ENCODE results near the gene ZG16.
"Not testable (repeated sequence)": the region's sequence is repeated elsewhere in the genome, so short reads cannot be mapped to it uniquely, and the experiment has no call there.

The ZG16 gene

DNA sequence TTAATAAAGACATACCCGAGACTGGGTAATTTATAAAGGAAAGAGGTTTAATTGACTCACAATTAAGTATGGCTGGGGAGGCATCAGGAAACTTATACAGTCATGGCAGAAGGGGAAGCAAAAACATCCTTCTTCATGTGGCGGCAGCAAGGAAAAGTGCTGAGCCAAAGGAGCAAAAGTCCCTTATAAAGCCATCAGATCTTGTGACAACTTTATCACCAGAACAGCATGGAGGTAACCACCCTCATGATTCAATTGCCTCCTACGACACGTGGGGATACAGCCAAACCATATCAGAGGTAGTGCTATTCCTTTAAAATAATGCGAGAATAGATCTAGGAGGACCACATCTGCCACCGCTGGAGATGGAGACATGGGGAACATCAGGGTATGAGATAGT, 41.3 kb upstream of the ZG16 start:
- Histone ChIP-seq H3K9me3 (no peaks in the 10 kb centered on the region; the same call in 1 of the 2 replicates), H3K27me3 (no peaks in the 10 kb centered on the region), H3K4me1 (no peaks in the 10 kb centered on the region), H3K36me3 (no peaks in the 10 kb centered on the region), H3K4me3 (ENCODE audit: low read depth, low read length) (no peak overlapping the region)
- DNase-seq = no peak
- TF ChIP-seq, protein P1, sequence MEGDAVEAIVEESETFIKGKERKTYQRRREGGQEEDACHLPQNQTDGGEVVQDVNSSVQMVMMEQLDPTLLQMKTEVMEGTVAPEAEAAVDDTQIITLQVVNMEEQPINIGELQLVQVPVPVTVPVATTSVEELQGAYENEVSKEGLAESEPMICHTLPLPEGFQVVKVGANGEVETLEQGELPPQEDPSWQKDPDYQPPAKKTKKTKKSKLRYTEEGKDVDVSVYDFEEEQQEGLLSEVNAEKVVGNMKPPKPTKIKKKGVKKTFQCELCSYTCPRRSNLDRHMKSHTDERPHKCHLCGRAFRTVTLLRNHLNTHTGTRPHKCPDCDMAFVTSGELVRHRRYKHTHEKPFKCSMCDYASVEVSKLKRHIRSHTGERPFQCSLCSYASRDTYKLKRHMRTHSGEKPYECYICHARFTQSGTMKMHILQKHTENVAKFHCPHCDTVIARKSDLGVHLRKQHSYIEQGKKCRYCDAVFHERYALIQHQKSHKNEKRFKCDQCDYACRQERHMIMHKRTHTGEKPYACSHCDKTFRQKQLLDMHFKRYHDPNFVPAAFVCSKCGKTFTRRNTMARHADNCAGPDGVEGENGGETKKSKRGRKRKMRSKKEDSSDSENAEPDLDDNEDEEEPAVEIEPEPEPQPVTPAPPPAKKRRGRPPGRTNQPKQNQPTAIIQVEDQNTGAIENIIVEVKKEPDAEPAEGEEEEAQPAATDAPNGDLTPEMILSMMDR (IDR thresholded peaks at IDR 0.05; ENCODE audit: low read depth, low read length) = no peak

DNA sequence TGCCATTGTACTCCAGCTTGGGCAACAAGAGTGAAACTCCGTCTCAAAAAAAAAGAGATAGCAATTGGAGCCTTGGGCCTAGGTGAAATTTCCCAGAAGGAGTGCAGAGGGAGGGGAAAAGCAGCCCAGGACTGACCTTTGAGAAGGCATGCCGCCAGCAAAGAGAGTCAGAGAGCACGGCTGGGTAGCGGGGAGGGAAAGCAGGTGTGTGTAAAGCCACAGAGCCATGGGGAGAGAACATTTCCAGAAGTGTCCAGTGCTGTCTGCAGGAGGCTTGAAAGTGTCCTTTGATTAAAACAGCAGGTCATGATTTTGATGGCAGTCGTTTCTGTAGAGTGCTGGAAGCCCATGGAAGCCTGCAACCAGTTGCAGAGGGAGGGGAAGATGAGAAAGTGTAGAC, 40.3 kb upstream of the ZG16 start:
- Histone ChIP-seq H3K36me3 (no peaks in the 10 kb centered on the region), H3K4me1 (no peaks in the 10 kb centered on the region)

DNA sequence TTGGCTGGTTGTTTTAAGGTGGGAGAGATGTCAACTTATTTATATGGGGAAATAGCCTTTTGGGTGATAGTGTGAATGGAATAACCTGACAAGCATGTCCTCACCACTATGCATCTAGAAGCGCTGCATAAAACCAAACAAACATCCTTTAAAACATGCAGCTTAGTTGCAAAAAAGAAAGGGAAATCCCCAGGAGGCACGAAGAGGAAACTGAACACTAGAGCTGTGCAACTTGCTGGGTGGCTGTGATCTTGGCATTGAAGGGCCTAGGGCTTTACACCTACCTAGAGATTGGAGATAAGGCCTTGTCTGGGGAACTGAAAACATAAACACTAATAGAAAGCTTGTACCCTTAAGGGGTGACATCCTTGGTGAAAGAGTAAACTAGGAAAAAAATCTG, 39.5 kb upstream of the ZG16 start:
- Histone ChIP-seq H3K9me3 (no peaks in the 10 kb centered on the region; the same call in 1 of the 2 replicates), H3K27me3 (no peaks in the 10 kb centered on the region), H3K4me1 (no peaks in the 10 kb centered on the region), H3K36me3 (no peaks in the 10 kb centered on the region), H3K4me3 (ENCODE audit: low read depth, low read length) (no peak overlapping the region)
- no peak for DNase-seq
- TF ChIP-seq, protein P1 (IDR thresholded peaks at IDR 0.05; ENCODE audit: low read depth, low read length) = no peak

More for the DNA sequence above, 40.3 kb upstream of the ZG16 start:
- Histone ChIP-seq H3K4me3 (ENCODE audit: low read depth, low read length) (no peak overlapping the region), H3K9me3 (no peaks in the 10 kb centered on the region; the same call in 1 of the 2 replicates), H3K27me3 (no peaks in the 10 kb centered on the region)
- DNase-seq = no peak
- TF ChIP-seq, protein P1 (IDR thresholded peaks at IDR 0.05; ENCODE audit: low read depth, low read length) = no peak

DNA sequence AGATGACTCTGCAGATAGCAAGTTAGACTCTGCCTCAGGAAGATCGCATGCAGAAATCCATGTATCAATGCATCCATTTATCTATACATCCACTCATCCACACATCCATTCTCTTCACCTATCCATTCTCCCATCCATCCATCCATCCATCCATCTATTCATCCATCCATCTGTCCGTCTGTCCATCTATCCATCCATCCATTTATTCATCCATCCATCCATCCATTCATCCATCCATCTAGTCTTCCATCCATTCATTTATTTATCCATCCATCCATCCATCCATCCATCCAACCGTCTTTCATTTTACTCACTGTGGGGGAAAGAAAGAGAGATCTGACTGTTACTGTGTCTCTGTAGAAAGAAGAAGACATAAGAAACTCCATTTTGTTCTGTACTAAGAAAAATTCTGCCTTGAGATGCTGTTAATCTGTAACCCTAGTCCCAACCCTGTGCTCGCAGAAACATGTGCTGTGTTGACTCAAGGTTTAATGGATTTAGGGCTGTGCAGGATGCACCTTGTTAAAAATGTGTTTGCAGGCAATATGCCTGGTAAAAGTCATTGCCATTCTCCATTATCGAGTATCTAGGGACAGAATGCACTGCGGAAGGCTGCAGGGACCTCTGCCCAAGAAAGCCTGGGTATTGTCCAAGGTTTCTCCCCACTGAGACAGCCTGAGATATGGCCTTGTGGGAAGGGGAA, 38.0 kb upstream of the ZG16 start:
- H3K36me3 ChIP-seq; H3K4me3 ChIP-seq (ENCODE audit: low read depth, low read length); H3K27me3 ChIP-seq; H3K9me3 ChIP-seq; DNase-seq; H3K4me1 ChIP-seq: not testable (repeated sequence)

DNA sequence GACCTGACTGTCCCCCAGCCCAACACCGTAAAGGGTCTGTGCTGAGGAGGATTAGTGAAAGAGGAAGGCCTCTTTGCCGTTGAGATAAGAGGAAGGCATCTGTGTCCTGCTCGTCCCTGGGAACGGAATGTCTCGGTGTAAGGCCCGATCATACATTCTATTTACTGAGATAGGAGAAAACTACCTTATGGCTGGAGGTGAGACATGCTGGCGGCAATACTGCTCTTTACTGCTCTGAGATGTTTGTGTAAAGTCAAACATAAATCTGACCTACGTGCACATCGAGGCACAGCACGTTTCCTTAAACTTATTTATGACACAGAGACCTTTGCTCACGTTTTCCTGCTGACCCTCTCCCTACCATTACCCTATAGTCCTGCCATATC, 37.4 kb upstream of the ZG16 start:
- not testable (repeated sequence) for H3K4me3 ChIP-seq (ENCODE audit: low read depth, low read length); H3K36me3 ChIP-seq; H3K27me3 ChIP-seq; H3K4me1 ChIP-seq; DNase-seq; H3K9me3 ChIP-seq

DNA sequence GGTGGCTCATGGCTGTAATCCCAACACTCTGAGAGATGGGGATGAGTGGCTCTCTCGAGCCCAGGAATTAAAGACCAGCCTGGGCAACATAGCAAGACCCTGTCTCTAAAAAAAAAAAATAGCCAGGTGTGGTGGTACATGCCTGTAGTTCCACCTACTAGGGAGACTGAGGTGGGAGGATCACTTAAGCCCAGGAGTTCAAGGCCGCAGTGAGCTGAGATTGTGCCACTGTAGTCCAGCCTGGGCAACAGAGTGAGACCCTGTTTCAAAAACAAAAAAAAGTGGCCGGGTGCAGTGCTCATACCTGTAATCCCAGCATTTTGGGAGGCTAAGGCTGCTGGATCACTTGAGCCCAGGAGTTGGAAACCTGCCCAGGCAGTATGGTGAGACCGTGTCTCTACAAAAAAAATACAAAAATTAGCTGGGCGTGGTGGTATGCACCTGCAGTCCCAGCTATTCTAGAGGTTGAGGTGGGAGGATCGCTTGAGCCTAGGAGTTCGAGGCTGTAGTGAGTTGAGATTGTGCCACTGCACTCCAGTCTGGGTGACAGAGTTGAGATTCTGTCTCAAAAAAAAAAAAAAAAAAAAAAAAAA, 35.3 kb upstream of the ZG16 start:
- no peak for DNase-seq

DNA sequence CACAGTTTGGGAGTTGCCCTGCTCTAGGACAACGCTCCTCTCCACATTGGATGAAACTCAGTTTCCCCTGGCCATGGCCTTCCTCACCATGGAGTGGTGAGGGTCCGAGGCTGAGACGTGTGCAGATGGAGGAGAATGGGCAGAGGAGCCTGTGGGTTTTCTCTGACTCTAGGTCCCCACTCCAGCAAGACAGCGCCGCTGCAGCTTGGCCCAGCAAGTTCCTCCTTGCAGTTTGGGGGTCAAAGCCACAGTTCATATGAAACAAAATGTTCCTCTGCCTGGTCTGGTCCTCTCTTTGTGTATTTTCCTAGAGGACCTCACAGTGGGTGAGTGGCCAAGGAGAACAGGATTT, 34.6 kb upstream of the ZG16 start:
- Histone ChIP-seq H3K27me3 (no peaks in the 10 kb centered on the region), H3K4me3 (ENCODE audit: low read depth, low read length) (no peak overlapping the region), H3K36me3 (no peaks in the 10 kb centered on the region), H3K9me3 (no peaks in the 10 kb centered on the region), H3K4me1 (no peaks in the 10 kb centered on the region)
- no peak for DNase-seq
- TF ChIP-seq, protein P1 (IDR thresholded peaks at IDR 0.05; ENCODE audit: low read depth, low read length) = no peak

More for the DNA sequence above, 35.3 kb upstream of the ZG16 start:
- Histone ChIP-seq H3K27me3 (no peaks in the 10 kb centered on the region), H3K36me3 (no peaks in the 10 kb centered on the region), H3K9me3 (no peaks in the 10 kb centered on the region), H3K4me3 (ENCODE audit: low read depth, low read length) (no peak overlapping the region), H3K4me1 (no peaks in the 10 kb centered on the region)
- TF ChIP-seq, protein P1 (IDR thresholded peaks at IDR 0.05; ENCODE audit: low read depth, low read length) = no peak
